Fibroblast of skin of back (primary cell): ENCODE results near the gene MYL11.
A peak's percentile ranks its signal among the peaks of the same experiment; 100 is the strongest.
"Not testable (repeated sequence)": the region's sequence is repeated elsewhere in the genome, so short reads cannot be mapped to it uniquely, and the experiment has no call there.

Experiments used
- DNase-seq: peaks from one replicate; pipeline ENCODE4 v3.0.0-alpha.2; 2013

The MYL11 gene

DNA sequence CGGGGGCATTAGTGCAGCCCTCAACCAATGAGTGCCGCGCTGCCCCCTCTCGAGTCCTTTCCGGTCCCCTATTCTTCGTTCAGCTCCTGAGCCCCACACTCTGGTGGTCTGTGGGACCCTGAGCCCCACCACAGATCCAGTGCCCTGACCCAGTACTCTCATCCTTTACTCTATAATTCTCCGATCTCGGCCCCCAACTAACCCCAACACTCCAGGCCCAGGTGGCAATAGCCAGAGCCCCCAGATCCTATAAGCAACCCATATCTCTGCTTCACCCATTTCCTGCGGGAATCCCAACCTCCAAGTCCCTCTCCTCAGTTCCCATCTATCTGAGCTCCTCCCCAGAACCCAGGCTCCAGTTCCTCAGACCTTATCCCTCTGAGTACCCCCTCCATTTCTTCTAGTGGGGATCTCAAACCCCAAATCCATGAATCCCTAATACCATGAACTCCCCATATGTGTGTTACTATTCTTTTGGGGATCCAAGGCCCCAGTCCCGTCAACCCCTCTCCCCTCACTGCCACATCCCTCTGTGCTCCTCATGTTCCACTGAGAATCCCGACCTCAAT lies 3.3 kb upstream of the MYL11 start:
- no peak for DNase-seq

DNA sequence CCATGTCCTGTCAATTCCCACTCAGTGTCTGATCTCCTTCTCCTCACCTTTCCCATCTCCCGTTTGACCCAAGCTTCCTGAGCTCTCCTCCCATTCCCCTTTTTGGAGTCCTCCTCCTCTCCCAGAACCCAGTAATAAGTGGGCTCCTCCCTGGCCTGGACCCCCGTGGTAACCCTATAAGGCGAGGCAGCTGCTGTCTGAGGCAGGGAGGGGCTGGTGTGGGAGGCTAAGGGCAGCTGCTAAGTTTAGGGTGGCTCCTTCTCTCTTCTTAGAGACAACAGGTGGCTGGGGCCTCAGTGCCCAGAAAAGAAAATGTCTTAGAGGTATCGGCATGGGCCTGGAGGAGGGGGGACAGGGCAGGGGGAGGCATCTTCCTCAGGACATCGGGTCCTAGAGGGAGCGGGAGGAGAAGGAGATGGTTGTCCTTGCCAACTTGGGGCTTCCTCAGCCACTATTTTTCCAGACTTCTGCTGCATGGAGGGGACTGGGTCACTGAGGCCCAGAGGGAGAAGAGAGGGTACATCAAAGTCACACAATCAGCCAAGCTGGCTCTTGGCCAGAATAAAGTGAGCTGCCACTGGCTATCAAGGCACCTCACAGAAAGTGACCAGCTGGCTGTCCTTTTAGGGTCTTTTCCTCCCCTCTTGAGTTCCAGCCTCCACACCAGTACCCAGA lies 2.4 kb upstream of the MYL11 start:
- DNase-seq: no peak

DNA sequence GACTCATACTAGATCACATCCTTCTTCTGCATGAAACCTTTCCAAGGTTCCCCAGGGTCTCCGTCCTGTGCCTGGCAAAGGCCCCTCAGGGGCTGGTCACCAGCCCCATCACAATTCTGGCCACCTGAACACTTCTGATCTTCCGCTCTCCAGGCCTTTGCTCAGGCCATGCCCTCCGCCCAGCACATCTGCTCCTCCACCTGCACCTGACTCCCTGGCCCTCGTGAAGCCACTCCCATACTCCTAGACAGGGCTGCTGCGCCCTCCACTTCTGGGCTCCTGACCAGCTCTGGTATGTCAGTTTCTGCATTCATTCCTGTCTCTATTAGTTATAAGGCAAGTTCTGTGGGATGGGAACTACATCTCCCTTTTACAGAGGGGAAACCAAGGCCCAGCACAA lies 1.9 kb upstream of the MYL11 start:
- DNase-seq: no peak

DNA sequence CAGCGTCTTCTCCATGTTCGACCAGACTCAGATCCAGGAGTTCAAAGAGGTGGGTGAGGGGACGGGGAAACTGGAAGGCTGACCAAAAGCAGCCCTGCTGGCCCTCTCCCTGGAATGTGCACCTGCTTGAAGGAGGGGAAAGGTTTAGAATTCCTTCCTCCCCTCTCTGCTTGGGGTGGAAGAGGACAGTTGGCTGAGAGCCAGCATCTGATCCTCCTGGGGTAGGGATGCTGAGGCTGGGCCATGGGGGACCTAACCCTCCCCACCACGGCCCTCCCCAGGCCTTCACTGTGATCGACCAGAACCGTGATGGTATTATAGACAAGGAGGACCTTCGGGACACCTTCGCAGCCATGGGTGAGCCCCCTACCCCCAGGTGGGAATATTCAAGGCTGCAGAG lies 1.3 kb downstream of the MYL11 start:
- no peak for DNase-seq

DNA sequence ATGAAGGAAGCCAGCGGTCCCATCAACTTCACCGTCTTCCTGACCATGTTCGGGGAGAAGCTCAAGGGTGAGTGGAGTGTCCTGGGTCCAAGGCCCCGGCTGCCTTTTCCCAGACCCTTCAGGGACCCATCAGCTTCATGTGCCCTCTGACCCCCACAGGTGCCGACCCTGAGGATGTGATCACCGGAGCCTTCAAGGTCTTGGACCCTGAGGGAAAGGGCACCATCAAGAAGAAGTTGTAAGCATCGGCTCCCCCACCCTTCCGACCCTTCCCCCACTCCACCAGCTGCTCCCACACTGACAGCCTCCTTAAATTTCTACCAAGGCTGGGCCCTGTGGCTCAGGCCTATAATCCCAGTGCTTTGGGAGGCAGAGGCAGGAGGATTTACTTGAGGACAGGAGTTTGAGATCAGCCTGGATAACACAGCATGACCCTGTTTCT lies 1.9 kb downstream of the MYL11 start:
- no peak for DNase-seq

DNA sequence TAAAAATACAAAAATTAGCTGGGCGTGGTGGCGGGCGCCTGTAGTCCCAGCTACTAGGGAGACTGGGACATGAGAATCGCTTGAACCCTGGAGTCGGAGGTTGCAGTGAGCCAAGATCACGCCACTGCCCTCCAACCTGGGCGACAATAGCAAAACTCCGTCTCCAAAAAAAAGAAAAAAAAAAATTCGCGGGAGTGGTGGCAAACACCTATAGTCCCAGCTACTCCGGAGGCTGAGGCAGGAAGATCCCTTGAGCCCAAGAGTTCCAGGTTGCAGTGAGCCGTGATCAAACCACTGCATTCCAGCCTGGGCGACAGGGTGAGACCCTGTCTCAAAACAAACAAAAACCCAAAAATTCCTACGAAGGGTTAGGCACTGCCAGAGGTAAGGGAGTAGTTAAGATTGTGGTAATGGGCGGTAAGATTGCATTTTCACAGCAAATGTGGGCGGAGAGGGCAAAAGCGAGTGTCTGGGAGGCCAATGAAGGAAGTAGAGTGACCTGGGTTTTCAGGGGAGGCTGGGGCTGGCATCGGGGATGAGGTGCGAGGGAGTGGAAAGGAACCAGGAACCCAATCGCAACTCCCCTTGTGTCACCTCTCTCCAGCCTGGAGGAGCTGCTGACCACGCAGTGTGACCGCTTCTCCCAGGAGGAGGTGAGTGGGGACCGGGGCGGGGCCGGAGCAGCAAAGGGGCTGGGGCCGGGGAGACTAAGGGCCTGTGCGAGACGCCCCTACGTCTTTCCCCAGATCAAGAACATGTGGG lies 2.6 kb downstream of the MYL11 start:
- no peak for DNase-seq

DNA sequence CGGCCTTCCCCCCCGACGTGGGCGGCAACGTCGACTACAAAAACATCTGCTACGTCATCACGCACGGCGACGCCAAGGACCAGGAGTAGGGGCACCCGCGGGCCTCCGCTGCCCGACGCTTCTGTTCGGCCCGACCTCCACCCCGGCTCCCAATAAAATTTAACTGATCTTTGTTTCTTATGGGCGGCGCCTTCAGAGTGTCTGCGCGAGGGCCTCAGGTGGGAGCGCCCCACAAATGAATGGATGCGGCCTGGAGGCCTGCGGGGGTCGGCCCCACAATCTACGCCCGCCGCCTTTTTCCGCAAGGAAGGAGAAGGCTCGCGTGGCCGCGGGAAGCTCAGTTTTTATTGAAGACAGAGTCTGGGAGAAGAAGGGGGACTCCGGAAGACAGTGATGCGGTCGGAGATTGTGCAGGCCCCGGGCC lies 3.2 kb downstream of the MYL11 start:
- peak; percentile 89 for DNase-seq

DNA sequence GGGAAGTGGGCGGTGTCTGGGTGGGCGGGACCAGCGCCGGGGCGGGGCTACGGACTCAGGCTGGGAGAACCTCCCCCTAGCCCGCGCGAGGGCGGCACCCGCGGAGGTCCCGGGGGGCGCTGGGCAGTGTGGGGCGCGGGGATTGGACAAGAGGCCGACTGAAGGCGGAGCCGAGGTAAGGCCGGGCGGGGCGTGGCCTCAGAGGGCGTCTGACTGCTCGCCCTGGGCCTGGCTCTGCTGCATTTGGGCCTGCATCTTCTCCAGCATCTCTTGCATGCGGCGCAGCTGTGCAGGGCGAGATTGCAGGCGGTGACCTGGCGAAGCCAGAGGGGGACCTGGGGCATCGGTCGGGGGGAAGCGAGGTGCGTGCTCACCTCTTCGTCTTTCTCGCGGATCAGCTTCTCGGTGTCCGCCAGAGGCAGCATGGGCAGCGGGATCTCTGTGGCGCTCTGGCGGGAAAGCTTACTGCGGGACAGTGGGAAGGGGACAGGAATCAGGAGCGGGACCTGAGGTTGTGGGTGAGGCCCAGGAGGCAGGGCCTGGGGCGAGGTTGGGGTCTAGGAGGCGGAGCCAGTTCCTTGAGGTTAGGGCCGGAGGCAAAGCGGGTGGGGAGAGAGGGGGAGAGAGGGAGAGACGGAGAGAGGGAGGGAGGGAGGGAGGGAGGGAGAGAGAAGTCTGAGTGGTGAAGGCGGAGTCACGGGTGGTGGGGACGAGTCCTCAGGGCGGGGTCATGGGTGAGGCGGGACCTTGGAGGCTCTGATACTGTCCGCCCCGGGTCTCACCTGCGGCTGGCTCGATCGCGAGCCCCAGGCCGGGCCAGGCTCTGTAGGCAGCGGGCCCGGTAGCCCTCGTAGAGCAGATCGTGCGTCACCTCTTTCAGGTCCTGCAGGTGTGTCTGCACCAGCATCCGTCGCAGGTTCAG lies 3.9 kb downstream of the MYL11 start:
- DNase-seq: peak; percentile 97

DNA sequence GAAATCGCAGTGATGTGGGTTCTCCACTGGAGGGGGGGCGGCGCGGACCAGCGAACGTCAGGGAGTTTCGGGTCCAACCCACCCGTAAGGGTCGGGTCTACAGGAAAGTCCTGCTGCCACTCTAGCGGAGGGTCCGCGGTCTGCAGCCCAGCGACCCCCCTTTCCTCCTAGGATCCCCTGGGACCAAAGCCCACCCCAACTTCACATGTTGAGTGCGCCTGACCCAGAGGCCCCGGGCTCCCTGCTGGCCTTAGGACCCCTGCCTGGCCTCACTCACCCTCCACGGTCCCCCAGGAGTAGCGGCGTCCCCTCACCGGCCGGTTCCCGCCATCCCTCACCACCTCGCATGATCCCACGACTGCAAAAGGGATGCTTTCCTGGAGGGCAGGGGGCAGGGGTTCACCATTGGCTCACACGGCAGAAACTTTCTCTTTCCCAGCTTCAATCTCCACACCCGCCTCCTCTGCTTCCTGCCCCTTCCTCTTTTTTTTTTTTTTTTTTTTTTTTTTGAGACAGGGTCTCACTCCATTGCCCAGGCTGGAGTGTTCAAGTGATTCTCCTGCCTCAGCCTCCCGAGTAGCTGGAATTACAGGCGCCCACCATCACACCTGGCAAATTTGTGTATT lies 4.7 kb downstream of the MYL11 start:
- DNase-seq: no peak

DNA sequence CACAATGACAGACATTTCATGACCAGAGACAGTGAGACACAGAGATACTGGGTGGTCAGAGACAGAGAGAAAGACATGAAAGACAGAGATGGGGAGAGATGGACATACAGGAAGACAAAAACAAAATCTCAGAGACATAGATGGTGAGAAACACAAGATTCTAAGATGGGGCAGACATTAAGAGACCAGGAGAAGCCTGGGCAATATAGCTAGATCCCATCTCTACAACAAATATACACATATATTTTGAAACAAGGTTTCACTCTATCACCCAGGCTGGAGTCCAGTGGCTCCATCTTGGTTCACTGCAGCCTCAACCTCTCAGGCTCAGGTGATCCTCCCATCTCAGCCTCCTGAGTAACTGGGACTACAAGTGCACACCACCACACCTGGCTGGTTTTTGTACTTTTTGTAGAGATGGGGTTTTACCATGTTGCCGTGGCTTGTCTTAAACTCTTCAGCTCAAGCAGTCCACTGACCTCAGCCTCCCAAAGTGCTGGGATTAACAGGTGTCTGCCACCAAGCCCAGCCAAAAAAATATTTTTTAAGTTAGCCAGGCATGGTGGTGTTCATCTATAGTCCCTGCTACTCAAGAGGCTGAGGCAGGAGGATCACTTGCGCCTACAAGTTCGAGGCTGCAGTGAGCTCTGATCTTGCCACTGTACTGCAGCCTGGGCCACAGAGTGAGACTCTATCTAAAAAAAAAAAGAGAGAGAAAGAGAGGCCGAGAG lies 5.6 kb downstream of the MYL11 start:
- DNase-seq: no peak

DNA sequence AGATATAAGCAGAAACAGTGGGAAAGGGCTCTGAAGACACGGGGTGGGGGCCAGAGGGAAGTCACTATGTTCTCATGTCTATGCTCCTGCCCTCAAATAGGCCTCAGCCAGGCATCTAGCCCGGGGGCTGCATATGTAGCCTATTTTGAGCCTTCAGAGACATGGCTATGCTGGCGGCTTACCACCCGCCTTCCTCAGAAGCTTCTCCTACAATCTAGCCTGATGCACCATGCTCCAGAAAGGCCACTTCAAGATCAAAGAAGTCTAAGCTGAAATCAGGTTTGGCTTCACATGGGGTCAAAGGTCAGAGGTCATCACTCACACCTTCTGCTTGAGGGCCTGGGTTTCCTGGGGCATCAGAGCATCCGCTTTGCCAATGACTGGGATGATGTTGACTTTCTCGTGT lies 6.2 kb downstream of the MYL11 start:
- no peak for DNase-seq

DNA sequence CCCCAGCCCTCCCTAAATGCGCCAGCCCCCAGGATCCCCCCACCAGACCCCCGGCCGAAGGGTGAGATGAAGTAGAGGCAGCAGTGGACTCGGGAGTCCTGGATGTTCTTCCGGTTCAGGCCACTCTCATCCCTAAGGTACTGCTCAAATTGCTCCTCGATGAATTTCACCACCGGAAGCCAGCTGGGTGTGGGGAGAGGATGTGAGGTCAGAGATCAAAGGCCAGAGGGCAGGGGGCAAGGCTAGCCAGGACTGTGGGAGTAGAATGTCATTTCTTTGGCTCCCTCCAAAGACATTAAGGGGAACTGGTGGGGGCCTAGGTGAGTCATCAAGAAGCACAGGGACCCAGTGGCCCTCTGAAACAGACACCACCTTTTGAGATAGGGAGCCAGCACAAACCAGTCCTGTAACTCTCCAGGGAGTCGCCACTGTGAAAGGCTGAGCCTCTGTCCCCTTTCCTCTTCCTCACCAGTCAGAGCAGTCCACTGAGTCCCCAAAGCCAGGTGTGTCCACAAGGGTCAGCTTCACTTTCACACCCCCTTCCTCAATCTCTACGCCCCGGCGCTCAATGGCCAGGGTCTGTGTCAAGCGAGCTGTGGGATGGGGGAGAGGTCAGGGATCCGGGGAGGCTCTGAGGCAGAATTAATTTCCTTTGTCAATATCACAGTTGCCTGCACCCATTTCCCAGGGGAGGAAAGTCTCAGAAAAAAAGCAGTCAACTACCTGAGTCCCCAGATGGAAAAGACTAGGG lies 6.9 kb downstream of the MYL11 start:
- no peak for DNase-seq

DNA sequence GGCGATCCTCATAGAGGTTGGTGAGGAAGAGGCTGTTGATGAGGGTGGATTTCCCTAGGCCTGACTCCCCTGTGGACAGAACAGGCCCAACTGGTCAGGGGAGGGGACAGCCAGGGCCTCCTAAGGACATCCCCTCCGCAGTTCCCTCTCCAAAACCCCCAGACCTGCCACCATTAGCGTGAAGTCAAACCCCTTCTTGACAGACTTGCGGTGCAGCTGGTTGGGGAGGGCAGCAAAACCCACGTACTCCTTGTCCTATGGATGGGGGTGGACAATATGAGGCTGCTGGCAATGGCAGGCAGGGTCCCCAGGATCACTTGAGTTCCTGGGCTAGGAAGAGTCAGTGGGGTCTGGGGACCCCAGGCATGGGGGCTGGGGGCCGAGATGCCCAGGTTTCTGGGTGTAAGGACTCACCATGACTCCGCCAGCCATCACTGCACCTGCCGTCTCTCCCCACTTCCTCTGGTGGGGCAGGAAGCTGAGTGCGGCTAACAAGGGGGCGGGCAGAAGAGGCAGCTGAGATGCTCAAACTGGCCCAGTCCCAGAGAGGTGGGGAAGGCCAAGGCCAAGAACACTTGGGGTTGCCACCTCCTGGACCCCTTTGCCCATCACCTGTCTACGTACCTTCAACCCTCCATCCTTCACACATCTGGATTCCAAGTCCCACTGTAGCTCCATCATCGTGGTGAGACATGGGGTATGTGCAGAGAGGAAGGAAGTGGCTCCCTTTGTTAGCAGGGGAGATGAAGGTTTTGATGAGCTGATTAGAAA lies 7.7 kb downstream of the MYL11 start, which contains the start of gene SEPTIN1:
Gene SEPTIN1 (minus strand): TSS at position 451 of the 771 bp plus-strand sequence. CDS start 19 bp downstream, at position 432.
- no peak for DNase-seq

DNA sequence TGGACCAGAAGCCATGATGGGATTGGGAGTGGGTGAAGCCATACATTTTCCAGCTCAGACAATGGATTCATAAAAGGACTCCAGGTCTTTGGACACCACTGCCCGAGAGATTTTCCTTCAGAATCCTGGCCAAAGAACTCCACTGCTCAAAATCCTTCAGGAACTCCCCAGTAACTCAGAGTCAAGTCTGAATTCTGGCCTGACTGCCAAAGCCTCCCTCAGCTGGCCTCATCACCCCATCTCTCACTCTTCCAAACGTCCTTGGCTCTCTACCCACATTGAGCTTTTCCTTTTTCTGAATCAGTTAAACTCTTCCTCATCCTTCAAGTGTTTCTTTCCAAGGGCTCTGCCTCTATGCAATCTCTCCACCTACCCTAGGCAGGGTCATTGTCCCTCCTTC lies 8.9 kb downstream of the MYL11 start:
- DNase-seq: no peak

DNA sequence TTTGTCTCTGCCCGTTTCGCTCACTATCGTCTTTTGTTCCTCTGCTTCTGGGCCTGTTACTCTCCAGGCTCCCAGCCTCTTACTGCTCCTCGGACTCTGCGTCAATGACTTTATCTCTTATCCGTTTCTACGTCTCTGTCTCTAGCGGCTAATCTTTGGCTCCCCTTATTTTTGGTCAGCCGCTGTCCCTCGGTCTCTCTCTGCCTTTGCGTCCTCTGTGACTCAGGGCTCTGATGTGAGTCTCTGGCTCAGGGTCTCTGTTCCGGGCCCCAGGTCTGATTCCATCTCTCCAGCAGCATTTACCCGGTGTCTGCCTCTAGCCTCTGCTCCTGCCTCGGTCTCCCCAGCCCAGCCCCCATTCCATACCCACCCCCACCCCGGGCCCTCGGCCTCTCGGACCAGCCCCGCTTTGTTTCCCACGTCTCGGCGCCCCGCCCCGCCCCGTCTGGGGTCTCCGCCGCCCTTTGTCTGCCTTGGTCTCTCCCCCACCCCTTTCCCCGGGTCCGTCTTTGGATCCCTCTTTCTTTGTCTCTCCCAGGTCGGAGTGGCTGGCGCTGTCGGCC lies 20.1 kb downstream of the MYL11 start:
- peak; percentile 50 for DNase-seq

DNA sequence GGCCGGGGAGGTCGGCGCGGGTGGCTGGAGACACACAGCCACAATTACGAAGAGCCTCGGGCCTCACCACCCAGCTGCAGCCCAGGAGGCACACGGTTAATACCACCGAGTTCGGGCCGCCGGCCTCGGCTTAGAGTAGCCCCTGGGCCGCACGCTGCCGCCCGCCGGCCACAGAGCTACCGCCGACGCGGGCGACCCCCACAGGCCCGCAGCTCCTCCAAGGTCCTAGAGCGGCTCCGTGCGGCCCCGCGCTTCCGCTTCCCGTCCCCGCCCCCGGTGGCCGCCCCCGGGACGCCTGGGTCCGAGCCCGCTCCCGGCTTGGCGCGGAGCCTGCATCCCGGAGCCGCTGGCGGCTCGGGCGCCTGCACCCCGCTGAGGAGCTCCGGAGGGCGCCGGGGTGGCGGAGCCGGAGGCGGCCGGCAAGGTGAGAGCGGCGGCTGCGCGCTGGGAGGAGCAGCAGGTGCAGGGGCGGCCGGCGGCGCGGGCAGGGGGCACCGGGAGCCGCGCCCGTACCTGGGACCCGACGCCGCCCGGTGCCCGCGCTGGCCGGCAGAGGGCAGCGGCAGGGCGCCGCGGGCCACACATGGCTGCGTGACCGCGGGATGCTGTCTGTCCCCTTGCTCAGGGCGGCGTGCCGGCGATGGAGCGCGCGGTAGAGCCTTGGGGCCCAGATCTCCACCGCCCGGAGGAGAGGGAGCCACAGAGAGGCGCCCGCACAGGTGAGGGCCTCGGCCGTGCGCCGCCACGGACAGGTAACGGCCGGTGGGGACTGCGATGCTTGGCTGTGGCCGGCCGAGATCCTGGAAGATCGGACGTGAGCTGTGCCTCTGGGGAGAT lies 20.8 kb downstream of the MYL11 start, which contains the start of gene ZNF48:
Gene ZNF48 (plus strand): TSS at position 266 of the 837 bp plus-strand sequence. CDS start 375 bp downstream, at position 641.
- DNase-seq: peak; percentile 90

DNA sequence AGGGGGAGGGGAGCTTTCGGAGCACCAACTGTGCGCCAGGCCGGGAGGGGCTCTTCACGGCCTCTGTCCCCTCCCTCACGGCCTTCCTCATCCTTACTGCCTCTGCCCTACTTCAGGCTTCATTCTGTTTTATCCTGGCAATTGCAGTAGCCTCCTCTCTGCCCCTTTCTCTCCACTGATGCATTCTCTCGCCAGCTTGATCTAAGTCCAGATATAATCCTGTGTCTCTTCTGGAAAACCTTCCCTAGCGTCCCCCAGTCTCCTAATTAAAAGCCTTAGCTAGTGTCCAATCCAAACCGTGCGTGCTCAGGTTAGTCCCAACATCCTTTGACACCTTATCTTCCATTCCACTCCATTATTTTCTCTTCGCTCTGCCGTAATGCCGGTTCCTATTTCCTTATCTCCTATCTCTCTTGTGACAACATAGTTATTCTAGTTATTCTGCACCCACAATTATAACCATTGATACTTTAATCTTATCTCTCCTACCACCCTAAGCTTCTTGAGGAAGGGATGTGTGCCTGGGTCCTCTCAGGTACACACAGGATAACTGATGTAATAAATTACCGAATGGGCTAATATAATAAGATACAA lies 21.5 kb downstream of the MYL11 start:
- peak; percentile 39 for DNase-seq

DNA sequence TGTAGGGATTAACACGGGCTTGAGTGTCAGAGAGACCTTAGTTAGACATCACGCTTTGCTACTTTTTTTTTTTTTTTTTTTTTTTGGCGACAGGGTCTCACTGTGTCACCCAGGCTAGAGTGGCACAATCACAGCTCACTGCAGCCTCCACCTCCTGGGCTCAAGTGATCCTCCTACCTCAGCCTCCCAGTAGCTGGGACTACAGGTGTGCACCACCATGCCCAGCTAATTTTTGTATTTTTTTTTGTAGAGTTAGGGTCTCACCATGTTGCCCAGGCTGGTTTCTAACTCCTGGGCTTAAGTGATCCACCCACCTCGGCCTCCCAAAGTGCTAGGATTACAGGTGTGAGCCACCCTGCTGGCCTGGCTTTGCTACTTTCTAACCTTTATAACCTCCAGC lies 22.0 kb downstream of the MYL11 start:
- DNase-seq: not testable (repeated sequence)
